ENCODE results near the gene STAC. TPM values are rescaled to one million over a fixed set of nuclear protein-coding genes. Genes with fewer than 3 reads are reported as not detected.
"Not testable (repeated sequence)": the region's sequence is repeated elsewhere in the genome, so short reads cannot be mapped to it uniquely, and the experiment has no call there.

The STAC gene
- total RNA-seq, 4 donors from 2014 or later: 3.1 to 12.9 (median 11.5) TPM

DNA sequence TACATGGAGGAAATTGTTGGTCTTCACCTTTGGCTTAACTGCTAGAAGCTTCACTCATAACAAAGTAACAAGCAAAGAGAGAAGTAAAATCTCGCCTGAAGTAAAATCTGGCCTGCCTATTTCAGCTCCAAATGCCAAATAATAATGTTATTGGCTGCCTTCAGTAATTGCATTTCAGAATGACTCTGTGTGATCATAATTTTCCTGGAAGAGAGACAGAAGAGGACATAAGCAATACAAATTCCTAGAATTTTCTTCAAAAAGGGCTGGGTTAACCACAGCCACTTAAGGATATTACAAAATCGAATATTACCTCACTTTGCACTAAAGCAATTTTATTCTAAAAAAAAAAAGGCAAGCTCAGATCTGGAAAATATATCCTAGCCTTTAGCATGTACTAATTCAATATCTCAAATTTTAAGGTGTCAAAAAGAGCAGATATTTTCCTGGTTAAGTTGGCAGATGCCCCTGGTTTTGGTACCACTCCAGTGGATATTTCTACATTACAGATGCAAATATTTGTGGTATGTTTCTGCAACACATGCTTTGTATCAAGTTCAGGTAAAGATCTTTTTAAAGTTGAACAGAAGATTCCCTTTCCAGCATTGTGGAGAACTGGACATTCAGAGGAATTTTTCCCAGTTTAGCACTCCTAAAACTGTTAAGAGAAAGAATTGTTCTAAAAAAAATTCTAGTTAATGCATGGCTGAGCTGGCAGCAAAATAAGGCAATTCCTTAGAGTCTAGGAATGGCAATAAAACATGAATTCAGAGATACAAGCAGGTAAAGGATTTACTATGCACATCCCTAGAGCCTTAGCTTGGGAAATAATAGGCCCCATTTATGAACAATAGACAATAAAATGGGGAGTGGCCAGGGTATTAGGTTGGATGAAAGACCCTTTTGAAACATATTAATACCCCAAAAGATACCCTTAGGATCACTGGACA lies 116.7 kb downstream of the STAC start:
- Histone ChIP-seq H3K9me3 (no peaks in the 10 kb centered on the region), H3K4me1 (peaks cover 0 to 17% (median 10%) of the 10 kb centered on the region in 3 donors), H3K27me3 (no peaks in the 10 kb centered on the region), H3K4me3 (no peak overlapping the region), H3K27ac (no peak overlapping the region), H3K36me3 (no peaks in the 10 kb centered on the region)
- WGBS, 2 donors (ENCODE audit: low coverage in 1 of 2): 23 to 50% methylated on average over 2 of the region's 2 CpGs
- TF ChIP-seq POLR2AphosphoS5 (IDR thresholded peaks at IDR 0.05) (peak; percentile 10), EP300 (IDR thresholded peaks at IDR 0.05) (no peak)
- ATAC-seq: peak; percentile 65

DNA sequence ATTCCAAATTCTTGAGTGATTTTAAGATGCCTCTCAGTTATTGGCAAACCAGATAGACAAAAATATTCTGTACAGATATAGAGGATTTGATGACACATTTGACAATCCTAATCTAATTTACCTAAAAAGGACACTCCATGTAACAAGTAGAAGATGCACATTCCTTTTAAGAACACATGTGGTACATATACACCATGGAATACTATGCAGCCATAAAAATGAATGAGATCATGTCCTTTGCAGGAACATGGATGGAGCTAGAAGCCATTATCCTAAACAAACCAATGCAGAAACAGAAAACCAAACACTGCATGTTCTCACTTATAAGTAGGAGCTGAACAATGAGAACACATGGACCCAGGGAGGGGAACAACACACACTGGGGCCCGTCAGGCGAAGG lies 119.7 kb downstream of the STAC start:
- ATAC-seq, H3K27ac ChIP-seq, H3K9me3 ChIP-seq, H3K4me1 ChIP-seq, H3K4me3 ChIP-seq, H3K36me3 ChIP-seq, H3K27me3 ChIP-seq: not testable (repeated sequence)
- WGBS, 2 donors (ENCODE audit: low coverage in 1 of 2): 89 to 100% methylated on average over 1 to 2 of the region's 2 CpGs

GRCh38 chr3:36501616-36502015 lies 121.3 kb downstream of the STAC start:
- Histone ChIP-seq H3K36me3 (no peaks in the 10 kb centered on the region), H3K9me3 (no peaks in the 10 kb centered on the region), H3K27me3 (no peaks in the 10 kb centered on the region), H3K4me1 (peaks cover 0 to 6% (median 1%) of the 10 kb centered on the region in 3 donors), H3K27ac (no peak overlapping the region), H3K4me3 (no peak overlapping the region)
- WGBS, 2 donors (ENCODE audit: low coverage in 1 of 2): 75 to 86% methylated on average over 1 of the region's 1 CpG
- ATAC-seq: no peak
- TF ChIP-seq CTCF (IDR thresholded peaks at IDR 0.05) (no peak), POLR2AphosphoS5 (IDR thresholded peaks at IDR 0.05) (no peak), POLR2A (IDR thresholded peaks at IDR 0.05) (no peak), EP300 (IDR thresholded peaks at IDR 0.05) (no peak)

DNA sequence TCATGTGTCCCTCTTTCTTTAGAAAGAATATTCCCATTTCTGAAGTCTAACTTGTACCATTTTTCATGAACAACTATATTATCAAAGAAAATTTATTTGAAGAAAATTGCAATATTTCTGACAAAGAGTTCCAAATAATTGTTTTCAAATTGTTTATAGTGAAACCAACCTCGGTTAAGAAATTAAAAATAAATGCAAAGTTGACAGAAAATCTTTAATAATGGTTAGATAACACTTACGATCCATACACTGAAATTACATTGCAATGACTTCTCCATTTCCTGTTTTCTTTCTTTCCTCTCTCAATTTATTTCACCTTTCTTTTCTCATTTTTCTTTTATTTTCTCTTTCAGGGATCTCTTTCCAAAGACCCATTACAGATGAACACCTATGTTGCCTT lies 125.1 kb downstream of the STAC start:
- H3K27ac ChIP-seq: no peak overlapping the region
- TF ChIP-seq CTCF (IDR thresholded peaks at IDR 0.05): no peak
- TF ChIP-seq POLR2A (IDR thresholded peaks at IDR 0.05): no peak
- no peak for TF ChIP-seq EP300 (IDR thresholded peaks at IDR 0.05)
- TF ChIP-seq POLR2AphosphoS5 (IDR thresholded peaks at IDR 0.05): no peak
- no peaks in the 10 kb centered on the region for H3K4me1 ChIP-seq
- no peaks in the 10 kb centered on the region for H3K9me3 ChIP-seq
- no peaks in the 10 kb centered on the region for H3K27me3 ChIP-seq
- no peak for ATAC-seq
- H3K36me3 ChIP-seq: no peaks in the 10 kb centered on the region
- WGBS, 2 donors (ENCODE audit: low coverage in 1 of 2): 89 to 92% methylated on average over 2 of the region's 2 CpGs
- no peak overlapping the region for H3K4me3 ChIP-seq

DNA sequence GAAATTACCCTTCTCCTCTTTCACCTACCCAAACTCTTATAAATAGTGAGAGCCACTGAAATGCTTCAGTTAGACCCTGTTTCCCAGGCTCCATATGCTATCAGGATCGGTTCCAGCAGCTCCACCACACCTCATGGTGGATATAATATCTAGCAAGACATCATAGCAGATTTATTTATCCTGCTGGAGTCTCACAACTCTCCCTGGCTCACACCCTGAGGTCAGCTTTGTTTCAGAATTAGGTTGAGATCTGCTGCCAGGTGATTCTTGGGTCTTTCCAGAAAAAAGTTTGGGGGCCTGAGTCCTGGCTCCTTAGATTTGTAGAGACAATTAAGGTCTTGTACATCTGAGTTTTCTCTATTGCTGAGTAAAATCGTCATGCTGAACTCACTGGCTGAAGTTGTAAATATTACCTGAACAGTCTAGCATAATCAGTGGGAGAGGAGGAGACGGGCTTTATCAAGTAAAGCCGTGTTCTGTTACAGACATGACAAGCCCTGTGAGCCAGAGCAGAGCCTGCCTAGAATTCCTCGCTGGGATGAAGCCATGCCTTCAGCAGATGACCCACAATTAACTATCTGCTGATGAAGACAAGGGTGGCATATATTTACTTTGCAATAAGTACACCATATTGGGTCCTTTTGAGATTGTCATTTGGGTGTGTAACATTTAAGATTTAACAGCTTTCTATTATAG lies 131.6 kb downstream of the STAC start:
- Histone ChIP-seq H3K4me1 (no peaks in the 10 kb centered on the region), H3K36me3 (no peaks in the 10 kb centered on the region), H3K27me3 (no peaks in the 10 kb centered on the region), H3K4me3 (no peak overlapping the region), H3K27ac (no peak overlapping the region), H3K9me3 (no peaks in the 10 kb centered on the region)
- WGBS, 2 donors (ENCODE audit: low coverage in 1 of 2): 18 to 38% methylated on average over 4 to 5 of the region's 5 CpGs
- ATAC-seq: no peak
- TF ChIP-seq CTCF (IDR thresholded peaks at IDR 0.05) (no peak), POLR2AphosphoS5 (IDR thresholded peaks at IDR 0.05) (no peak), POLR2A (IDR thresholded peaks at IDR 0.05) (no peak), EP300 (IDR thresholded peaks at IDR 0.05) (no peak)
